MM.1S (cell line): Measurements from ENCODE around the gene OXSR1.

Source experiments
- EZH2 ChIP-seq: fragments of 300-600 bp; sonication (generic); optimal IDR thresholded peaks from 2 replicates; pipeline ENCODE3; 2017; ENCODE audit warnings: low read depth, mild to moderate bottlenecking, antibody characterized with exemption, low read length, mixed read lengths
- TF ChIP-seq, protein P1 (sequence below): fragments of 300-600 bp; sonication (generic); IDR thresholded peaks from 2 replicates; pipeline ENCODE4 v1.5.1; 2016; ENCODE audit warnings: antibody characterized with exemption, low read length, mixed read lengths

- TF ChIP-seq, protein P1, sequence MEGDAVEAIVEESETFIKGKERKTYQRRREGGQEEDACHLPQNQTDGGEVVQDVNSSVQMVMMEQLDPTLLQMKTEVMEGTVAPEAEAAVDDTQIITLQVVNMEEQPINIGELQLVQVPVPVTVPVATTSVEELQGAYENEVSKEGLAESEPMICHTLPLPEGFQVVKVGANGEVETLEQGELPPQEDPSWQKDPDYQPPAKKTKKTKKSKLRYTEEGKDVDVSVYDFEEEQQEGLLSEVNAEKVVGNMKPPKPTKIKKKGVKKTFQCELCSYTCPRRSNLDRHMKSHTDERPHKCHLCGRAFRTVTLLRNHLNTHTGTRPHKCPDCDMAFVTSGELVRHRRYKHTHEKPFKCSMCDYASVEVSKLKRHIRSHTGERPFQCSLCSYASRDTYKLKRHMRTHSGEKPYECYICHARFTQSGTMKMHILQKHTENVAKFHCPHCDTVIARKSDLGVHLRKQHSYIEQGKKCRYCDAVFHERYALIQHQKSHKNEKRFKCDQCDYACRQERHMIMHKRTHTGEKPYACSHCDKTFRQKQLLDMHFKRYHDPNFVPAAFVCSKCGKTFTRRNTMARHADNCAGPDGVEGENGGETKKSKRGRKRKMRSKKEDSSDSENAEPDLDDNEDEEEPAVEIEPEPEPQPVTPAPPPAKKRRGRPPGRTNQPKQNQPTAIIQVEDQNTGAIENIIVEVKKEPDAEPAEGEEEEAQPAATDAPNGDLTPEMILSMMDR: no peak
- no peak for TF ChIP-seq EZH2
Observed at GRCh38 chr3:38148311-38148882, 16.9 kb upstream of the OXSR1 start.
